Stimulated activated naive CD8-positive, alpha-beta T cell treated with anti-CD3 and anti-CD28 coated beads, Interleukin-15, Interleukin-2, amounts not matched to agents 100 ng/mL and 50 ng/mL, for 24 hours (primary cell): ENCODE results near the gene CAB39.

Experiments used
- H3K27ac Mint-ChIP-seq: one replicate; pipeline ENCODE4 v1.8.0; 2021; ENCODE audit warnings: mild to moderate bottlenecking, mixed read lengths
- H3K27me3 Mint-ChIP-seq: one replicate; pipeline ENCODE4 v1.8.0; 2021; ENCODE audit warnings: mixed read lengths
- H3K36me3 Mint-ChIP-seq: one replicate; pipeline ENCODE4 v1.8.0; 2021; ENCODE audit warnings: low read depth, mixed read lengths
- H3K4me1 Mint-ChIP-seq: one replicate; pipeline ENCODE4 v1.8.0; 2021; ENCODE audit warnings: low read depth, mixed read lengths
- H3K4me3 Mint-ChIP-seq: one replicate; pipeline ENCODE4 v1.8.0; 2021; ENCODE audit warnings: mild to moderate bottlenecking, mixed read lengths
- H3K9me3 Mint-ChIP-seq: one replicate; pipeline ENCODE4 v1.8.0; 2021; ENCODE audit warnings: mixed read lengths

Gene CAB39

GRCh38 chr2:230840301-230840700, 127.7 kb downstream of the CAB39 start:
- Mint-ChIP-seq H3K4me3 (no peak overlapping the region), H3K27ac (no peak overlapping the region), H3K4me1 (peaks cover 3% of the 10 kb centered on the region), H3K9me3 (no peaks in the 10 kb centered on the region), H3K27me3 (peaks cover 14% of the 10 kb centered on the region), H3K36me3 (no peaks in the 10 kb centered on the region)

- Mint-ChIP-seq H3K27me3 (peaks cover 24% of the 10 kb centered on the region), H3K27ac (no peak overlapping the region), H3K36me3 (no peaks in the 10 kb centered on the region), H3K4me3 (no peak overlapping the region), H3K9me3 (no peaks in the 10 kb centered on the region), H3K4me1 (peaks cover 6% of the 10 kb centered on the region)
Measured at GRCh38 chr2:230842473-230842872, 129.8 kb downstream of the CAB39 start.

GRCh38 chr2:230843132-230843531, 130.5 kb downstream of the CAB39 start:
- H3K36me3 Mint-ChIP-seq = no peaks in the 10 kb centered on the region
- H3K27ac Mint-ChIP-seq = no peak overlapping the region
- H3K4me3 Mint-ChIP-seq = no peak overlapping the region
- peaks cover 24% of the 10 kb centered on the region for H3K27me3 Mint-ChIP-seq
- H3K9me3 Mint-ChIP-seq = no peaks in the 10 kb centered on the region
- H3K4me1 Mint-ChIP-seq = peaks cover 12% of the 10 kb centered on the region

- Mint-ChIP-seq H3K27me3 (peaks cover 44% of the 10 kb centered on the region), H3K27ac (no peak overlapping the region), H3K9me3 (no peaks in the 10 kb centered on the region), H3K4me3 (no peak overlapping the region), H3K36me3 (no peaks in the 10 kb centered on the region), H3K4me1 (peaks cover 18% of the 10 kb centered on the region)
Measured at GRCh38 chr2:230846360-230846759, 133.7 kb downstream of the CAB39 start.

GRCh38 chr2:230847883-230848388, 135.3 kb downstream of the CAB39 start:
- Mint-ChIP-seq H3K4me3 (no peak overlapping the region), H3K27ac (no peak overlapping the region)

GRCh38 chr2:230849633-230850357, 137.2 kb downstream of the CAB39 start:
- Mint-ChIP-seq H3K27me3 (peaks cover 57% of the 10 kb centered on the region), H3K36me3 (no peaks in the 10 kb centered on the region), H3K9me3 (no peaks in the 10 kb centered on the region), H3K4me1 (peaks cover 15% of the 10 kb centered on the region), H3K27ac (no peak overlapping the region), H3K4me3 (no peak overlapping the region)

More at GRCh38 chr2:230847883-230848388, 135.3 kb downstream of the CAB39 start:
- no peaks in the 10 kb centered on the region for H3K9me3 Mint-ChIP-seq
- H3K27me3 Mint-ChIP-seq = peaks cover 51% of the 10 kb centered on the region
- H3K36me3 Mint-ChIP-seq = no peaks in the 10 kb centered on the region
- peaks cover 18% of the 10 kb centered on the region for H3K4me1 Mint-ChIP-seq

GRCh38 chr2:230850358-230850658, 137.7 kb downstream of the CAB39 start:
- no peak overlapping the region for H3K4me3 Mint-ChIP-seq
- peaks cover 15% of the 10 kb centered on the region for H3K4me1 Mint-ChIP-seq
- peaks cover 57% of the 10 kb centered on the region for H3K27me3 Mint-ChIP-seq
- no peaks in the 10 kb centered on the region for H3K36me3 Mint-ChIP-seq
- no peaks in the 10 kb centered on the region for H3K9me3 Mint-ChIP-seq
- H3K27ac Mint-ChIP-seq = no peak overlapping the region

GRCh38 chr2:230852113-230852512, 139.5 kb downstream of the CAB39 start:
- Mint-ChIP-seq H3K4me3 (no peak overlapping the region), H3K27ac (no peak overlapping the region), H3K4me1 (peaks cover 24% of the 10 kb centered on the region), H3K9me3 (no peaks in the 10 kb centered on the region), H3K36me3 (no peaks in the 10 kb centered on the region), H3K27me3 (peaks cover 57% of the 10 kb centered on the region)

GRCh38 chr2:230861552-230862255, 149.1 kb downstream of the CAB39 start:
- H3K4me1 Mint-ChIP-seq = peaks cover 50% of the 10 kb centered on the region
- H3K27ac Mint-ChIP-seq = peak overlapping the region; percentile 9
- H3K36me3 Mint-ChIP-seq = no peaks in the 10 kb centered on the region
- peaks cover 25% of the 10 kb centered on the region for H3K27me3 Mint-ChIP-seq
- peaks cover 4% of the 10 kb centered on the region for H3K9me3 Mint-ChIP-seq
- H3K4me3 Mint-ChIP-seq = no peak overlapping the region

- peaks cover 4% of the 10 kb centered on the region for H3K9me3 Mint-ChIP-seq
- no peak overlapping the region for H3K4me3 Mint-ChIP-seq
- H3K27ac Mint-ChIP-seq = no peak overlapping the region
- peaks cover 56% of the 10 kb centered on the region for H3K4me1 Mint-ChIP-seq
- peaks cover 25% of the 10 kb centered on the region for H3K27me3 Mint-ChIP-seq
- no peaks in the 10 kb centered on the region for H3K36me3 Mint-ChIP-seq
Measured at GRCh38 chr2:230862292-230862691, 149.7 kb downstream of the CAB39 start.

- no peaks in the 10 kb centered on the region for H3K36me3 Mint-ChIP-seq
- no peak overlapping the region for H3K27ac Mint-ChIP-seq
- peaks cover 61% of the 10 kb centered on the region for H3K4me1 Mint-ChIP-seq
- H3K4me3 Mint-ChIP-seq = no peak overlapping the region
- H3K9me3 Mint-ChIP-seq = peaks cover 4% of the 10 kb centered on the region
- H3K27me3 Mint-ChIP-seq = peaks cover 19% of the 10 kb centered on the region
Measured at GRCh38 chr2:230863031-230863430, 150.4 kb downstream of the CAB39 start.

- peaks cover 4% of the 10 kb centered on the region for H3K9me3 Mint-ChIP-seq
- peak overlapping the region; percentile 85 for H3K4me3 Mint-ChIP-seq
- H3K4me1 Mint-ChIP-seq = peaks cover 63% of the 10 kb centered on the region
- H3K27me3 Mint-ChIP-seq = peaks cover 19% of the 10 kb centered on the region
- no peaks in the 10 kb centered on the region for H3K36me3 Mint-ChIP-seq
- H3K27ac Mint-ChIP-seq = no peak overlapping the region
Measured at GRCh38 chr2:230863442-230864121, 150.9 kb downstream of the CAB39 start.

- Mint-ChIP-seq H3K4me1 (peaks cover 68% of the 10 kb centered on the region), H3K4me3 (peak overlapping the region; percentile 85), H3K9me3 (peaks cover 4% of the 10 kb centered on the region), H3K36me3 (no peaks in the 10 kb centered on the region), H3K27ac (no peak overlapping the region), H3K27me3 (peaks cover 16% of the 10 kb centered on the region)
Measured at GRCh38 chr2:230864122-230864604, 151.5 kb downstream of the CAB39 start.

- peak within 1 kb of the TSS; percentile 52 for H3K27ac Mint-ChIP-seq
- H3K36me3 Mint-ChIP-seq = no peaks in the 10 kb centered on the region
- peaks cover 74% of the 10 kb centered on the region for H3K4me1 Mint-ChIP-seq
- H3K27me3 Mint-ChIP-seq = peaks cover 11% of the 10 kb centered on the region
- peaks cover 1% of the 10 kb centered on the region for H3K9me3 Mint-ChIP-seq
- H3K4me3 Mint-ChIP-seq = peak within 1 kb of the TSS; percentile 85
Measured at GRCh38 chr2:230864605-230865306, 152.1 kb downstream of the CAB39 start, which contains the start of gene ITM2C. Gene ITM2C (plus strand): TSS chr2:230864942. CDS start chr2:230865026, 84 bp downstream.
